GM10266 (cell line): ENCODE measurements around the gene KISS1.

Source experiments
- DNase-seq: peaks from one replicate; pipeline ENCODE4 v3.0.0; 2012; ENCODE audit errors: extremely low spot score
- CTCF ChIP-seq: IDR thresholded peaks from 2 replicates; pipeline ENCODE4 v1.5.1; 2012; ENCODE audit warnings: mild to moderate bottlenecking, low read depth; ENCODE audit not compliant: control insufficient read depth, insufficient read depth; ENCODE audit errors: missing control alignments

Gene KISS1

GRCh38 chr1:204216236-204216635 is 19.9 kb upstream of the KISS1 start:
- TF ChIP-seq CTCF: no peak
- no peak for DNase-seq

GRCh38 chr1:204213668-204214662 is 17.7 kb upstream of the KISS1 start, which contains the start of gene GOLT1A:
Gene GOLT1A, minus strand, starts transcription at chr1:204213988. Its CDS starts 82 bp downstream, at chr1:204213906.
- peak; percentile 34 for TF ChIP-seq CTCF
- no peak for DNase-seq

DNA sequence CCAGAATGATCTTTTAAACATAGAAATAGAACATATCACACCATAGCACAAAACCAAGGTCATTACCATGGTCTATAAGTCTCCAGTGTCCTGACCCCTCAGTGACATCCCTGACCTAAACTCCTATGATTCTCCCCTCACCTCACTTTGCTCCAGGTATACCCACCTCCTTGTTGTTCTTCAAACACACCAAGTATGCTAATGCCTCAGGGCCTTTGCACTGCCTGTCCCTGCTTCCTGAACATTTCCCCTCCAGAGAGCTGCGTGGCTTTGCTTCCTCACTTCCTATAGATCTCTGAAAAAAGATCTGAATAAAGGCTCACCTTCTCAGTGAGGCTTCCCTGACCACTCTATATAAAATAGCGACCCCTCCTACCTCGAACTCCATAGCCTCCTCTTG is 16.4 kb upstream of the KISS1 start:
- no peak for TF ChIP-seq CTCF
- DNase-seq: no peak

DNA sequence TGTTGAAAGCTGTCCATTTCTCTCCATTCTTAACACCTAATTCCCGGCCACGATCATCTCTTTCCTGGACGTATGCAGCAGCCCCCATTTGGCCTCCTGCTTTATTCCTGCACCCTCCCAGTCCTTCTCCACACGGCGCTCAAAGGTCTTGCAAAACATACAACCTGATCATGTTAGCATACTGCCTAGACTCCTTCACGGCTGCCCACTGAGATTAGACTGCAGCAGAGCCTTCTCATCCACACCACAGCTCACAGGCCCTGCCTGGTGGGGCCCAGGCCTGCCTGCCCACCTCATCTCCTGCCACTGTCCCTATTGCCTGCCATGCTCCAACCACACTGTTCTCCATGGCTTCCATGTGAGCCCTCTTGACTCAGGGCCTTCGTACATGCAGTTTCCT is 14.8 kb upstream of the KISS1 start:
- TF ChIP-seq CTCF: no peak
- no peak for DNase-seq

- peak; percentile 84 for DNase-seq
- peak; percentile 93 for TF ChIP-seq CTCF
Observed at GRCh38 chr1:204207136-204207616, 10.9 kb upstream of the KISS1 start.

DNA sequence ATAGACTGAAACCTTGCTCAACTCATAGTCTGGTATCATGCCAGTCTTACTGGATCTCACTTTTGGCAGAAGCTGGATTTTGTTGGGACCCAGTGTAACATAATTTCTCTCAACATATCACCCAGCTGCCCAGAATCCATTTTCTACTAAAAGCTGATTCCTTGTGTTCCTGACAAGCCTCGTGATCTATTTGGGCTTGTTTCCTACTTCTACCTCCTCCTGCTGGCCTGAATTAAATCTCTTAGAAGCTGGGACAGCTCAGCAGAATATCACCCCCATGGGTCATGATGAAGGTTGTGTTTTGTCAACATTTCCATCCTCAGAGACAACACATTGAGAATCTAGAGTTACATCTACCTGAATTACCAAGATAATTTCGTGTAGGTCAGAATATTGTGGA is 9.8 kb upstream of the KISS1 start:
- no peak for DNase-seq
- no peak for TF ChIP-seq CTCF

DNA sequence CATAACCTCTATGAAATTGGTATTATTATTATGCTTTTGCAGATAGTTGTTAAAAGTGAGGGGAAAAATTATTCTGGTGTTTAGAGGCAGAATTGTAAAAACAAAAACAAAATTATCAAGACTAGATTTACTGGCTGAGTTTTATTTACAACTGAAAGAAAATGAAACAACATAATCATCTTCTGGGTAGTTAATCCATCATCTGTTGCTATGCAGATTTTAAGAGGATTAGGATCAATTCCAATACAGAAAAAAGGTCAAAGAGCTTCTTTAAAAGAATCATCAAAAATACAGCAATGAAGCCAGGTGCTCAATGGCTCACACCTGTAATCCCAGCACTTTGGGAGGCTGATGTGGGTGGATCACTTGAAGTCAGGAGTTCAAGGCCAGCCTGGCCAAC is 9.2 kb upstream of the KISS1 start:
- DNase-seq: no peak
- TF ChIP-seq CTCF: no peak
